Esophagus (tissue), 2 donors: ENCODE results near the gene ZNFX1. TPM values are rescaled to one million over a fixed set of nuclear protein-coding genes. Genes with fewer than 3 reads are reported as not detected.
A peak's percentile ranks its signal among the peaks of the same experiment; 100 is the strongest.

Experiments used
- H3K27ac ChIP-seq, 2 donors: one replicate each; pipeline ENCODE4 v1.5.1; 2013; ENCODE audit warnings: low read depth in 2 of 2, mild to moderate bottlenecking in 2 of 2, inconsistent platforms in 1 of 2, low read length in 1 of 2, moderate library complexity in 1 of 2
- H3K27me3 ChIP-seq, 2 donors: one replicate each; pipeline ENCODE4 v1.6.1; 2013; ENCODE audit warnings: low read length in 2 of 2, control low read depth in 1 of 2, mild to moderate bottlenecking in 1 of 2; ENCODE audit not compliant: insufficient read depth in 2 of 2, control insufficient read depth in 1 of 2
- H3K36me3 ChIP-seq, 2 donors: one replicate each; pipeline ENCODE4 v1.6.1; 2013; ENCODE audit warnings: low read length in 1 of 2; ENCODE audit not compliant: control insufficient read depth in 2 of 2, insufficient read depth in 2 of 2
- H3K4me1 ChIP-seq, 2 donors: one replicate each; pipeline ENCODE4 v1.6.1; 2013; ENCODE audit warnings: low read length in 1 of 2; ENCODE audit not compliant: control insufficient read depth in 2 of 2, insufficient read depth in 2 of 2
- H3K4me3 ChIP-seq, 2 donors: one replicate each; pipeline ENCODE4 v1.5.1; 2013; ENCODE audit warnings: low read length in 2 of 2, mild to moderate bottlenecking in 2 of 2, low read depth in 1 of 2, moderate library complexity in 1 of 2
- H3K9me3 ChIP-seq, 2 donors: one replicate each; pipeline ENCODE4 v1.6.1; 2013; ENCODE audit warnings: mild to moderate bottlenecking in 2 of 2, low read depth in 1 of 2, low read length in 1 of 2, moderate library complexity in 1 of 2; ENCODE audit not compliant: control insufficient read depth in 2 of 2, insufficient read depth in 1 of 2
- WGBS, 2 donors: extraction: QIAGEN DNeasy Blood & Tissue Kit; methylation state at CpG; one replicate each; pipeline ENCODE4 v1.1.7; 2013; 5-methylcytosine and 5-hydroxymethylcytosine counted together
- polyA plus RNA-seq, 2 donors: library from polyadenylated mRNA; stranded (reverse); fragments of 200-250 nt; gene quantifications; one replicate each; pipeline ENCODE4 v1.2.3, GENCODE V29; 2013
- donor health status: healthy with polysubstance abuse.
- donor health status: Bipolar disorder and iron deficiency.

The ZNFX1 gene
- polyA plus RNA-seq, 2 donors: 4.4 to 5.2 TPM

DNA sequence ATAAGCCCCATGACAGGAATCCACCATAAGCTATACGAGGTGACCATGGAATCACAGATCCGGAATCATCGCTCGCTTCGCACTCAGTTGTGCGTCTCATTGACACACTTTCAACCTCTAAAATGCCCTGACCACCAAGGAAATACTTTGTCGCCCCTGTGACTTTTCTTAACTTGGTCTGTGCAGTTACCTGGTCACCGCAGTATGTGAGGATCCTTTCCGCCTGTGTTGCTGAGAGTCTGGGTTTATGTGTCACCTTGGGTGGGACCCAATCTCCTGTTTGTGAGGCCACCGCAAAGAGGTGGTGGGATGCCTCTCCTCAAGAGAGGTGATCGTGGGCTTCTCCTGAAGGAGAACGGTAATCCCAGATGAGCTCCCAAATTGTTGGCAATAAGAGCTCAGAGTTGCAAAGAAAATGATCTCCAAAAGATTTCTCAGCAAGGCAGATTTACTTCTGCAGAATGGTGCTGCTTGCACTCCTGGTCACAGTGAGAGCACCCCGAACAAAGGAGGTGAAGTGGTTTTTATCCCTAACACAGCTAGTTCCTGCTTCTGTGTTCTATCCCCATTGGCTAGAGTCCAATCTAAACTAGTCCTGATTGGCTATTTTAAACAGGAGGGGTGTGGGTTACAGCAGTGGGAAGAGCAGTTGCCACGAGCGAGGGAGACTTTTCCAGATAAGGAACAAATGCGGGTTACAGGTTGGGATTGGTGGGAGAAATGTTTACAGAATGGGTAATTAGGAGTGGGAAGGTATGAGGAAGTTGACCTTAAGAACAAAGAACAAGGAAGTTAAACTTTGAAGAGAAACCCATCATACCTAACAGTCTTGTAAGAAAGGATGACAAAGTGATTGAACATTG, 9.1 kb upstream of the ZNFX1 start:
- Histone ChIP-seq H3K27me3 (no peaks in the 10 kb centered on the region), H3K9me3 (peaks cover 9 to 13% of the 10 kb centered on the region in 2 donors), H3K4me3 (peak overlapping the region in 1 of 2 donors; percentile 27), H3K4me1 (peaks cover 0 to 4% of the 10 kb centered on the region in 2 donors), H3K36me3 (peaks cover 34 to 44% of the 10 kb centered on the region in 2 donors), H3K27ac (peak overlapping the region in 1 of 2 donors; percentile 45)
- WGBS, 2 donors: 90 to 93% methylated on average over 16 of the region's 16 CpGs

- peaks cover 0 to 4% of the 10 kb centered on the region in 2 donors for H3K4me1 ChIP-seq
Observed at GRCh38 chr20:49285813-49286494, 8.1 kb upstream of the ZNFX1 start.

DNA sequence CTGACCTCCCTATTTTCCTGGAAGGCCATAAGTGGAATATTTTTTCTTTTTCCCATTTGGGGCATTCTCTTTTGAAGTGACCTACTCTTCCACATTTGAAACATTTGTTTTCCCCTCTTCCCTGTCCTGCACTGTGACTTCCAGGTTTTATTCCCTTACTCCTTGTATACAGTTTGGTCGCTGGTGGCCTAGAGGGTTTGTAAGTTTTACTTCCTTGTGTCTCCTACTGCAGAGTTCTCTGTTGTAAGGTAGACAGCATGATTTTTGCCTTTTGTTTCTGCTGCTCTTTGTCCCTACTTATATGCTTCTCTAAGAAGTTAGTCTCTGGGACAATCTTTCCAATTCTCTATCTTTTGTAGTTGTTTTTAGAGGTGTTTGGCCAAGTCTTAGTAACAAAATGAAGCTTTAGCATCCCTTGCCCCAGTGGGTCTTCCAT, 7.4 kb upstream of the ZNFX1 start:
- H3K9me3 ChIP-seq: peaks cover 9 to 17% of the 10 kb centered on the region in 2 donors
- peaks cover 39 to 47% of the 10 kb centered on the region in 2 donors for H3K36me3 ChIP-seq

More at GRCh38 chr20:49285813-49286494, 8.1 kb upstream of the ZNFX1 start:
- Histone ChIP-seq H3K9me3 (peaks cover 9 to 16% of the 10 kb centered on the region in 2 donors), H3K27ac (no peak overlapping the region), H3K36me3 (peaks cover 37 to 48% of the 10 kb centered on the region in 2 donors), H3K27me3 (no peaks in the 10 kb centered on the region), H3K4me3 (peak overlapping the region in 1 of 2 donors; percentile 27)
- 93 to 95% methylated on average over 4 of the region's 4 CpGs for WGBS, 2 donors

GRCh38 chr20:49284818-49285217, 7.0 kb upstream of the ZNFX1 start:
- Histone ChIP-seq H3K4me3 (no peak overlapping the region), H3K27ac (no peak overlapping the region), H3K9me3 (peaks cover 9 to 17% of the 10 kb centered on the region in 2 donors), H3K36me3 (peaks cover 44 to 46% of the 10 kb centered on the region in 2 donors), H3K27me3 (no peaks in the 10 kb centered on the region), H3K4me1 (peaks cover 0 to 4% of the 10 kb centered on the region in 2 donors)
- 89 to 90% methylated on average over 5 of the region's 5 CpGs for WGBS, 2 donors

More for the DNA sequence above, 7.4 kb upstream of the ZNFX1 start:
- no peak overlapping the region for H3K4me3 ChIP-seq
- H3K27me3 ChIP-seq: no peaks in the 10 kb centered on the region
- H3K4me1 ChIP-seq: peaks cover 0 to 4% of the 10 kb centered on the region in 2 donors
- H3K27ac ChIP-seq: no peak overlapping the region
- WGBS, 2 donors: 79 to 93% methylated on average over 1 of the region's 1 CpG

DNA sequence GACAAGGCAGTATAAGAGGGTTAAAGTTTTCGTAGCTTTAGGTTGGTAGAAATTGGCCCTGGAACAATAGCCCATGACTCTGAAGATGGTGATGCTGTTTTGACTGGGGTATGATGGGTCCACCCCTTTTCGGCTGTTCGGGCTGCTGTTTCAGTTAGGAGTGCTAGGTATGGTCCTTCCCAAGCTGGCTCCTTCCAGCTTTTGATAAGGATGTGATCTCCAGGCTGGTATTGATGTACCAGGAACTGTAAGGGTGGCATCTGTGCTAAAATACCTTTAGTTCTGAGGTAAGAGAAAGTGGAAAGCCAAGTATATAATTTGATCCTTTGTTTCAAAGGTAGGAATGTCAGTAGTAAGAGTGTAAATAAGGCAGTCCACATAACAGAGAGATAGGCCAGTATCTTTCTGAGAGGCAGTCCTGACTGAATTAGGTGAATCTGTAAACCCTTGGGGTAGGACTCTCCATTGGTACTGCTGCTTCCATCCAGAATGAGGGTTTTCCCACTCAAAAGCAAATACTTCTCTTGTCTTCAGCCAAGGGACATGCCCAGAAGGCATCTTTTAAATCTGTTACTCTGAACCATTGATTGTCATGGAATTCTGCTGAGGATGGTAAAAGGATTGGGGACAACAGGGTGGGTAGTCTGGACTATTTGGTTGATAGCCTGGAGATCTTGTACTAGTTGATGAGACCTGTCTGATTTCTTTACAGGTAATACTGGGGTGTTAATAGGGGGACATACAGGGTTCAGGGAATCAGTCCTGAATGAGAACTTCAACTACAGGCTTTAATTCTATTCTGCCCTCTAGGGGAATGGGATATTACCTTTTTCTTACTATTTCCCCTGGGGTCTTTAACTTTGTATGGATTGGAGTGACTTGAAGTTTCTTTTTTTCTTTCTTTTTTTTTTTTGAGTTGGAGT, 6.1 kb upstream of the ZNFX1 start:
- H3K9me3 ChIP-seq: peaks cover 9 to 17% of the 10 kb centered on the region in 2 donors
- 89 to 99% methylated on average over 3 of the region's 3 CpGs for WGBS, 2 donors
- H3K4me3 ChIP-seq: no peak overlapping the region

GRCh38 chr20:49283176-49283702, 5.4 kb upstream of the ZNFX1 start:
- peaks cover 9 to 17% of the 10 kb centered on the region in 2 donors for H3K9me3 ChIP-seq
- WGBS, 2 donors: 82 to 86% methylated on average over 9 of the region's 9 CpGs
- no peak overlapping the region for H3K27ac ChIP-seq

More for the DNA sequence above, 6.1 kb upstream of the ZNFX1 start:
- Histone ChIP-seq H3K4me1 (peaks cover 0 to 4% of the 10 kb centered on the region in 2 donors), H3K27me3 (no peaks in the 10 kb centered on the region), H3K36me3 (peaks cover 45 to 46% of the 10 kb centered on the region in 2 donors), H3K27ac (no peak overlapping the region)

GRCh38 chr20:49282584-49283171, 4.8 kb upstream of the ZNFX1 start:
- peak overlapping the region in 1 of 2 donors; percentile 19 for H3K4me3 ChIP-seq

More at GRCh38 chr20:49283176-49283702, 5.4 kb upstream of the ZNFX1 start:
- Histone ChIP-seq H3K36me3 (peaks cover 38 to 44% of the 10 kb centered on the region in 2 donors), H3K4me3 (no peak overlapping the region), H3K27me3 (no peaks in the 10 kb centered on the region), H3K4me1 (peaks cover 0 to 4% of the 10 kb centered on the region in 2 donors)

GRCh38 chr20:49281913-49282467, 4.1 kb upstream of the ZNFX1 start:
- Histone ChIP-seq H3K27ac (peak overlapping the region in 1 of 2 donors; percentile 30), H3K36me3 (peaks cover 33 to 39% of the 10 kb centered on the region in 2 donors), H3K9me3 (peaks cover 8 to 15% of the 10 kb centered on the region in 2 donors), H3K27me3 (no peaks in the 10 kb centered on the region), H3K4me3 (peak overlapping the region in 1 of 2 donors; percentile 19), H3K4me1 (peaks cover 0 to 4% of the 10 kb centered on the region in 2 donors)
- WGBS, 2 donors: 70 to 74% methylated on average over 9 of the region's 9 CpGs

More at GRCh38 chr20:49282584-49283171, 4.8 kb upstream of the ZNFX1 start:
- Histone ChIP-seq H3K27me3 (no peaks in the 10 kb centered on the region), H3K4me1 (peaks cover 0 to 4% of the 10 kb centered on the region in 2 donors), H3K27ac (peak overlapping the region in 1 of 2 donors; percentile 22), H3K9me3 (peaks cover 9 to 17% of the 10 kb centered on the region in 2 donors), H3K36me3 (peaks cover 36 to 42% of the 10 kb centered on the region in 2 donors)
- WGBS, 2 donors: 68 to 79% methylated on average over 20 of the region's 20 CpGs
